ENCODE data around the gene CFHR4. TPM values are rescaled to one million over a fixed set of nuclear protein-coding genes. Genes with fewer than 3 reads are reported as not detected.
"Not testable (repeated sequence)": the region's sequence is repeated elsewhere in the genome, so short reads cannot be mapped to it uniquely, and the experiment has no call there.

CFHR4 gene
- total RNA-seq, 4 donors from 2014 or later: 1.8 TPM; not detected in 3

DNA sequence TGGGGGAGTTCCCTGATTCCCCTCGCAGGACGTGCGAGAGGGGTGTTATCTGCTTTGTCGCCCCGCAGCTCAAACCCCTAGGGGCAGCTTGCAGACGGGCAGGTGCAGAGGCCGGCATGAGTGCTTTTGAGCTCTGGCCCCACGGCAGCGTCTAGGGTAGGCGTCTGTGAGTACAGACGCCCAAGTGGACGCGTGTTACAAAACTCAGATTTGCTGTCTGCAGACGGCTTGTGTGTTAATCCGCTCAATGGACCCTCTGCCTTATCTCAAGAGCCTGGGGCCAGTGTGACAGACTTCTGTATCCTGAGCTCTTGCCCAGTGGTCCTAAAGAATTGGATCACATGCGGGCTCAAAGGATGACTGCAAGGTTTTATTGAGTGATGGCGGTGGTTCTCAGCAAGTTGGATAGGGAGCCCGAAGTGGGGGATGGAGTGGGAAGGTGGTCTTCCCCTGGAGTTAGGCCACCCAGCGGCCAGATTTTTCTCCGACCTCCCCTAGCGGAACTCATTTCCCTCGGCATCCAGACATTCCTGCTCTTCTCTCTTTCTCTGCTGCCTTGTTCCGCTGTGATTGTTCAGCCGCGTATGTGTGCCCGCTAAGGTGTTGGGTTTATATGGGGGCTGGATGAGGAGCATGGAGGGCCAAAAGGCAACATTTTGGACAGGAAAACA is 9.4 kb downstream of the CFHR4 start:
- TF ChIP-seq EP300 (IDR thresholded peaks at IDR 0.05) (no peak), POLR2A (IDR thresholded peaks at IDR 0.05) (no peak), CTCF (IDR thresholded peaks at IDR 0.05) (no peak)
- peak overlapping the region in 1 of 4 donors; percentile 23 for H3K4me3 ChIP-seq

DNA sequence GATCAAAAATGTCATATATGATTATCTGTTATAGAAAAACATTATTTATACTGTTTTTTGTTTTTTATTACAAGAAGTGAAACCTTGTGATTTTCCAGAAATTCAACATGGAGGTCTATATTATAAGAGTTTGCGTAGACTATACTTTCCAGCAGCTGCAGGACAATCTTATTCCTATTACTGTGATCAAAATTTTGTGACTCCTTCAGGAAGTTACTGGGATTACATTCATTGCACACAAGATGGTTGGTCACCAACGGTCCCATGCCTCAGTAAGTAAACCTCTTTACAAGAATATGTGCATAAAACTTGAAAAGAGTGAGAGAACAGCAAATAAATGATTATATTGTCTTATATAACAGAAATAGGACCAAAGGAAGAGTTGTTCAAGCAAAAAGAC is 14.5 kb downstream of the CFHR4 start:
- no peaks in the 10 kb centered on the region for H3K36me3 ChIP-seq
- no peaks in the 10 kb centered on the region for H3K4me1 ChIP-seq
- DNase-seq (ENCODE audit: low spot score in 2 of 2): no peak
- no peak for TF ChIP-seq POLR2A (IDR thresholded peaks at IDR 0.05)
- no peak for TF ChIP-seq EP300 (IDR thresholded peaks at IDR 0.05)
- TF ChIP-seq CTCF (IDR thresholded peaks at IDR 0.05): no peak
- 84 to 90% methylated on average over 2 of the region's 2 CpGs for whole genome bisulfite sequencing, 2 donors
- no peak overlapping the region for H3K27ac ChIP-seq
- H3K4me3 ChIP-seq: no peak overlapping the region
- H3K9me3 ChIP-seq: no peaks in the 10 kb centered on the region
- H3K27me3 ChIP-seq: no peaks in the 10 kb centered on the region

More for the DNA sequence above, 9.4 kb downstream of the CFHR4 start:
- no peak overlapping the region for H3K27ac ChIP-seq
- H3K36me3 ChIP-seq: no peaks in the 10 kb centered on the region
- no peak for DNase-seq (ENCODE audit: low spot score in 2 of 2)
- H3K4me1 ChIP-seq: no peaks in the 10 kb centered on the region
- H3K27me3 ChIP-seq: no peaks in the 10 kb centered on the region
- H3K9me3 ChIP-seq: no peaks in the 10 kb centered on the region
- WGBS, 2 donors: 19 to 53% methylated on average over 25 to 26 of the region's 26 CpGs

- Histone ChIP-seq H3K27ac (no peak overlapping the region), H3K4me3 (no peak overlapping the region), H3K27me3 (no peaks in the 10 kb centered on the region), H3K9me3 (no peaks in the 10 kb centered on the region), H3K36me3 (no peaks in the 10 kb centered on the region), H3K4me1 (no peaks in the 10 kb centered on the region)
- no peak for DNase-seq (ENCODE audit: low spot score in 2 of 2)
- TF ChIP-seq EP300 (IDR thresholded peaks at IDR 0.05) (no peak), CTCF (IDR thresholded peaks at IDR 0.05) (no peak), POLR2A (IDR thresholded peaks at IDR 0.05) (no peak)
- WGBS, 2 donors: 95 to 98% methylated on average over 2 of the region's 2 CpGs
These were observed 22.4 kb downstream of the CFHR4 start for GRCh38 chr1:196910215-196910614.

GRCh38 chr1:196912283-196912682 is 24.4 kb downstream of the CFHR4 start:
- not testable (repeated sequence) for H3K27me3 ChIP-seq; H3K4me1 ChIP-seq; H3K4me3 ChIP-seq; H3K36me3 ChIP-seq; H3K9me3 ChIP-seq; DNase-seq (ENCODE audit: low spot score in 2 of 2); H3K27ac ChIP-seq
- WGBS, 2 donors: 31 to 54% methylated on average over 5 of the region's 5 CpGs

DNA sequence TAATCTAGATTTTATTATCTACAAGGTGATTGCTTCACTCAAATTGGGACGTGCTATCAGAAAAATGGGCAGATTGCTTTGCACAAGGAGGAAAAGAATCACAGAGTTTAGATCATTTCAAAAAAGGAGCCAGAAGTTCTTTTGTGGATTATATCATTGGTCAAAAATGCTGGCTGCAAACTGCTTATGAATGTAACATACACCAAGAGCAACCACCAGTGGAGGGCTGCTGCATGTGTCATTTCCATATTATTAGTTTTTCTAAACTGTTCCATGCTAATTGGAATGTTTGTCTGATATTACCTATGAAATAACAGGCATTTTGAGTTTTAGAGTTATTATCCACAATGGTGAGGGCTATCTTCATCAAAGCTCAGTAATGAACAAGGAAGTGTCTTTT is 39.0 kb downstream of the CFHR4 start:
- not testable (repeated sequence) for H3K4me1 ChIP-seq; H3K36me3 ChIP-seq; H3K27ac ChIP-seq; H3K4me3 ChIP-seq; H3K27me3 ChIP-seq; DNase-seq (ENCODE audit: low spot score in 2 of 2); H3K9me3 ChIP-seq
- WGBS, 2 donors: 63 to 78% methylated on average over 1 of the region's 1 CpG

DNA sequence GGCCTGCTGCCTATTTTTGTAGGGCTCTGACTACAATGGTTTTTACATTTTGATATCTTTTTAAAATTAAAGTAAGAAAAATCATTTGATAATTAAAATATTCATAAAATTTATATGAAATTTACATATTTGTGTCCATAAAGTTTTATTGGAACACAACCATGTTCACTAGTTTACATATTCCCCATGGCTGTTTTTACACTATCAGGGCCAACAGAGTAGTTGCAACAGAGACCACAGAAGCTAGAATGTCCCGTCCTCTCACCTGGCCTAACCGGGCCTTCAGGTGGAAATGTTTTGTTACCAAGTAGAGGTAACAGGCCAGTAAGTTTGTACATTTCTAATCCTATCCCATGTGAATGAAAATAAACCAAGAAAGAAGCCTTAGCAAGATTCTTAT is 45.0 kb downstream of the CFHR4 start:
- not testable (repeated sequence) for H3K9me3 ChIP-seq; DNase-seq (ENCODE audit: low spot score in 2 of 2); H3K4me3 ChIP-seq; H3K4me1 ChIP-seq; H3K27ac ChIP-seq; H3K27me3 ChIP-seq; H3K36me3 ChIP-seq
- WGBS, 2 donors: 90 to 95% methylated on average over 2 of the region's 2 CpGs
